ENCODE measurements around the gene TMPRSS15.

The TMPRSS15 gene

GRCh38 chr21:18356801-18357200 lies 46.8 kb downstream of the TMPRSS15 start:
- H3K4me3 ChIP-seq (ENCODE audit: low read depth, low read length) = no peak overlapping the region
- no peak for DNase-seq (ENCODE audit: low read depth, low spot score)
- POLR2A ChIA-PET = no interaction called here
- CTCF ChIA-PET = no interaction called here
- no peak for TF ChIP-seq CTCF (IDR thresholded peaks at IDR 0.05; ENCODE audit: insufficient read depth, low read length, missing control alignments)

- POLR2A ChIA-PET = no interaction called here
- no peak overlapping the region for H3K4me3 ChIP-seq (ENCODE audit: low read depth, low read length)
- TF ChIP-seq CTCF (IDR thresholded peaks at IDR 0.05; ENCODE audit: insufficient read depth, low read length, missing control alignments) = no peak
- CTCF ChIA-PET = no interaction called here
- no peak for DNase-seq (ENCODE audit: low read depth, low spot score)
Observed at GRCh38 chr21:18354947-18355346, 48.6 kb downstream of the TMPRSS15 start.

- ChIA-PET POLR2A (no interaction called here), CTCF (no interaction called here)
- TF ChIP-seq CTCF (IDR thresholded peaks at IDR 0.05; ENCODE audit: insufficient read depth, low read length, missing control alignments) = no peak
- no peak for DNase-seq (ENCODE audit: low read depth, low spot score)
- H3K4me3 ChIP-seq (ENCODE audit: low read depth, low read length) = no peak overlapping the region
Observed at GRCh38 chr21:18350216-18350615, 53.4 kb downstream of the TMPRSS15 start.

GRCh38 chr21:18349468-18349867 lies 54.1 kb downstream of the TMPRSS15 start:
- POLR2A ChIA-PET = no interaction called here
- no peak overlapping the region for H3K4me3 ChIP-seq (ENCODE audit: low read depth, low read length)
- CTCF ChIA-PET = no interaction called here
- no peak for DNase-seq (ENCODE audit: low read depth, low spot score)
- no peak for TF ChIP-seq CTCF (IDR thresholded peaks at IDR 0.05; ENCODE audit: insufficient read depth, low read length, missing control alignments)

GRCh38 chr21:18340387-18340942 lies 63.1 kb downstream of the TMPRSS15 start:
- H3K4me3 ChIP-seq (ENCODE audit: low read depth, low read length) = no peak overlapping the region
- ChIA-PET POLR2A (no interaction called here), CTCF (no interaction called here)
- no peak for DNase-seq (ENCODE audit: low read depth, low spot score)
- no peak for TF ChIP-seq CTCF (IDR thresholded peaks at IDR 0.05; ENCODE audit: insufficient read depth, low read length, missing control alignments)

GRCh38 chr21:18335651-18336236 lies 67.8 kb downstream of the TMPRSS15 start:
- CTCF ChIA-PET = no interaction called here
- TF ChIP-seq CTCF (IDR thresholded peaks at IDR 0.05; ENCODE audit: insufficient read depth, low read length, missing control alignments) = no peak
- POLR2A ChIA-PET = no interaction called here
- DNase-seq (ENCODE audit: low read depth, low spot score) = no peak
- no peak overlapping the region for H3K4me3 ChIP-seq (ENCODE audit: low read depth, low read length)
